Fibroblast of lung (primary cell): ENCODE results near the gene CTR9. TPM values are rescaled to one million over a fixed set of nuclear protein-coding genes. Genes with fewer than 3 reads are reported as not detected.

ENCODE experiments used
- DNase-seq, 2 donors: peaks; one replicate each; pipeline versions ENCODE4 v3.0.0 to v3.0.0-alpha.2; 2010; ENCODE audit warnings: low read depth in 2 of 2
- H2AFZ ChIP-seq: 2 replicates; pipeline ENCODE4 v1.5.1; 2012; ENCODE audit warnings: low read length, control low read depth, inconsistent platforms
- H3K27ac ChIP-seq: 2 replicates; pipeline ENCODE4 v1.5.1; 2011; ENCODE audit warnings: low read length, control low read depth; ENCODE audit not compliant: insufficient read depth
- H3K27me3 ChIP-seq: 2 replicates; pipeline ENCODE4 v1.5.1; 2011; ENCODE audit warnings: mild to moderate bottlenecking, low read length; ENCODE audit not compliant: control insufficient read depth, insufficient read depth
- H3K36me3 ChIP-seq: 2 replicates; pipeline ENCODE4 v1.5.1; 2011; ENCODE audit warnings: low read length; ENCODE audit not compliant: control insufficient read depth, insufficient read depth
- H3K4me1 ChIP-seq: 2 replicates; pipeline ENCODE4 v1.5.1; 2011; ENCODE audit warnings: low read length; ENCODE audit not compliant: control insufficient read depth, insufficient read depth; ENCODE audit errors: extremely low read depth
- H3K4me2 ChIP-seq: 2 replicates; pipeline ENCODE4 v1.5.1; 2011; ENCODE audit warnings: low read length, control low read depth; ENCODE audit not compliant: insufficient read depth; ENCODE audit errors: extremely low read depth
- H3K4me3 ChIP-seq, 4 experiments: fragments of 200-600 bp in 1 of 4; sonication (generic) in 1 of 4; replicated peaks in 1 of 4; 2 replicates each; pipeline ENCODE4 v1.5.1; 2011 to 2016; ENCODE audit warnings: low read length in 4 of 4, low read depth in 3 of 4, mild to moderate bottlenecking in 3 of 4, control low read depth in 2 of 4, inconsistent platforms in 1 of 4, mixed read lengths in 1 of 4; ENCODE audit not compliant: insufficient read depth in 1 of 4; ENCODE audit errors: control extremely low read depth in 1 of 4
- H3K79me2 ChIP-seq: 2 replicates; pipeline ENCODE4 v1.5.1; 2012; ENCODE audit warnings: mild to moderate bottlenecking, low read length, inconsistent platforms; ENCODE audit not compliant: control insufficient read depth, insufficient read depth
- H3K9ac ChIP-seq: 2 replicates; pipeline ENCODE4 v1.5.1; 2011; ENCODE audit warnings: mild to moderate bottlenecking, low read length, control low read depth; ENCODE audit not compliant: insufficient read depth
- H3K9me3 ChIP-seq: 2 replicates; pipeline ENCODE4 v1.5.1; 2012; ENCODE audit warnings: low read depth, low read length; ENCODE audit not compliant: control insufficient read depth, insufficient read depth
- H4K20me1 ChIP-seq: 2 replicates; pipeline ENCODE4 v1.5.1; 2011; ENCODE audit warnings: low read length; ENCODE audit not compliant: control insufficient read depth, insufficient read depth; ENCODE audit errors: extremely low read depth
- EZH2 ChIP-seq: IDR thresholded peaks from 2 replicates; pipeline ENCODE4 v1.5.1; 2012; ENCODE audit warnings: low read length, control low read depth, mild to moderate bottlenecking; ENCODE audit errors: missing control alignments
- polyA plus RNA-seq, 2 donors: library from polyadenylated mRNA; depleted of rRNA in 1 of 2; stranded (reverse) in 1 of 2; unstranded in 1 of 2; fragments of >200 nt; gene quantifications; 2 replicates each; pipeline ENCODE4 v1.2.1, GENCODE V29; 2011 to 2012; ENCODE audit warnings: missing spikeins in 1 of 2
- total RNA-seq: library from RNA; depleted of rRNA; stranded (reverse); fragments of >200 nt; gene quantifications from 2 replicates; pipeline ENCODE4 v1.2.1, GENCODE V29; 2014
- TF ChIP-seq, protein P1 (sequence below), 2 donors: IDR thresholded peaks in 1 of 2; conservative IDR thresholded peaks in 1 of 2; 1 replicate in 1 of 2; 2 replicates in 1 of 2; pipeline ENCODE4 v1.5.1; 2011 to 2012; ENCODE audit warnings: low read length in 2 of 2, control low read depth in 1 of 2, inconsistent platforms in 1 of 2, low read depth in 1 of 2, mild to moderate bottlenecking in 1 of 2

Gene CTR9
- total and polyA plus RNA-seq, 2 donors (not counting 1 experiment from before 2014, with no cell fraction given), result 22.8 to 41.5 TPM

GRCh38 chr11:10770626-10771254 lies 19.7 kb downstream of the CTR9 start:
- Histone ChIP-seq H4K20me1 (no peaks in the 10 kb centered on the region), H3K27ac (no peak overlapping the region), H3K4me2 (no peak overlapping the region), H2AFZ (no peak overlapping the region), H3K27me3 (no peaks in the 10 kb centered on the region), H3K9me3 (no peaks in the 10 kb centered on the region), H3K4me3 (no peak overlapping the region), H3K9ac (no peak overlapping the region), H3K36me3 (peaks cover 14% of the 10 kb centered on the region), H3K4me1 (no peaks in the 10 kb centered on the region), H3K79me2 (no peaks in the 10 kb centered on the region)
- TF ChIP-seq, protein P1, sequence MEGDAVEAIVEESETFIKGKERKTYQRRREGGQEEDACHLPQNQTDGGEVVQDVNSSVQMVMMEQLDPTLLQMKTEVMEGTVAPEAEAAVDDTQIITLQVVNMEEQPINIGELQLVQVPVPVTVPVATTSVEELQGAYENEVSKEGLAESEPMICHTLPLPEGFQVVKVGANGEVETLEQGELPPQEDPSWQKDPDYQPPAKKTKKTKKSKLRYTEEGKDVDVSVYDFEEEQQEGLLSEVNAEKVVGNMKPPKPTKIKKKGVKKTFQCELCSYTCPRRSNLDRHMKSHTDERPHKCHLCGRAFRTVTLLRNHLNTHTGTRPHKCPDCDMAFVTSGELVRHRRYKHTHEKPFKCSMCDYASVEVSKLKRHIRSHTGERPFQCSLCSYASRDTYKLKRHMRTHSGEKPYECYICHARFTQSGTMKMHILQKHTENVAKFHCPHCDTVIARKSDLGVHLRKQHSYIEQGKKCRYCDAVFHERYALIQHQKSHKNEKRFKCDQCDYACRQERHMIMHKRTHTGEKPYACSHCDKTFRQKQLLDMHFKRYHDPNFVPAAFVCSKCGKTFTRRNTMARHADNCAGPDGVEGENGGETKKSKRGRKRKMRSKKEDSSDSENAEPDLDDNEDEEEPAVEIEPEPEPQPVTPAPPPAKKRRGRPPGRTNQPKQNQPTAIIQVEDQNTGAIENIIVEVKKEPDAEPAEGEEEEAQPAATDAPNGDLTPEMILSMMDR (conservative IDR thresholded peaks at IDR 0.05 in 1 of 2, IDR thresholded peaks at IDR 0.05 in 1 of 2; ENCODE audit: low read depth in 1 of 2, low read length in 2 of 2), result peak; percentile 77 to 88
- TF ChIP-seq EZH2, result no peak
- peak; percentile 39 to 63 for DNase-seq

DNA sequence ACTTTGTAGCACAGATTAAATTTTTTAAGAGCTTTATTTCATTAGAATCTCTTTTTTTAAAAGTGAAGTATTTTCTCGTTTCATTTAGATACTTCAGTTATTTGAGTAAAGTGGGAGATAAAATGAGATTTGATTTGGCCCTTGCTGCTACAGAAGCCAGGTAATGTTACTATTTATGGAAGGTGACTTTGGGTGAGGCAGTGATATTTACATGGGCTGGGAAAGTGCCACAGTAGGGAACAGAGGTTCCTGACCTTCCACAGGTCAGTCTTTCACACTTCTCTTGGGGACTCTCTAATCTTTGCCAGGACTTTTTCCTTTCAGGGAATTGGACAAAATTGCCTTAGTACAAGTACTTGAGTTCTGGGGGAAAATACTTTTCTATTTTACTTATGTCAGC lies 20.4 kb downstream of the CTR9 start:
- Histone ChIP-seq H3K36me3 (peaks cover 16% of the 10 kb centered on the region), H3K27ac (no peak overlapping the region)

DNA sequence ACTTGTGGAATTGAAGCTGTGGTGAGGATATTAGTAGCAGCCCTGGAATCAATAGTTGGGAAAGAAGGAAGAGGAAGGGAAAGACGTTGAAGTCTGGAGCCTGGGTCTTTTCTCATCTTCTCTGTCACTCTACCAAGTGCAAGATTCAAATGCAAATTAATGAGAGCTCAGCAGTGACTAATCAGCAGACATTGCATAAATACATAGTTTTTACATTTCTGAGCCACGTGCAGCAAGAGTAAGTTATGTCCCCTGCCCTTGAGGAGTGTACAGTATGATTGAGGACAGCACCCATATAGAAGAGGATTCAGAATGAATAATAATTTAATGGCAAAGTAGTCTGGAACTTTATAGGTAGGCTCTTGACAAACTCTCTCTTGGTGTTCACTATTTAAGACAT lies 23.8 kb downstream of the CTR9 start:
- no peak overlapping the region for H3K27ac ChIP-seq
- H3K27me3 ChIP-seq, result no peaks in the 10 kb centered on the region
- no peaks in the 10 kb centered on the region for H3K79me2 ChIP-seq
- no peak overlapping the region for H2AFZ ChIP-seq
- TF ChIP-seq EZH2, result no peak
- TF ChIP-seq, protein P1 (conservative IDR thresholded peaks at IDR 0.05 in 1 of 2, IDR thresholded peaks at IDR 0.05 in 1 of 2; ENCODE audit: low read depth in 1 of 2, low read length in 2 of 2), result no peak
- no peaks in the 10 kb centered on the region for H3K9me3 ChIP-seq
- H3K4me3 ChIP-seq, result no peak overlapping the region
- H3K9ac ChIP-seq, result no peak overlapping the region
- no peak overlapping the region for H3K4me2 ChIP-seq
- no peaks in the 10 kb centered on the region for H4K20me1 ChIP-seq
- H3K36me3 ChIP-seq, result peaks cover 18% of the 10 kb centered on the region
- no peak for DNase-seq
- H3K4me1 ChIP-seq, result peaks cover 12% of the 10 kb centered on the region

More for the DNA sequence above, 20.4 kb downstream of the CTR9 start:
- no peaks in the 10 kb centered on the region for H3K27me3 ChIP-seq
- H3K79me2 ChIP-seq, result no peaks in the 10 kb centered on the region
- no peak overlapping the region for H3K9ac ChIP-seq
- no peaks in the 10 kb centered on the region for H3K9me3 ChIP-seq
- no peak overlapping the region for H2AFZ ChIP-seq
- H3K4me3 ChIP-seq, result no peak overlapping the region
- DNase-seq, result no peak
- TF ChIP-seq EZH2, result no peak
- TF ChIP-seq, protein P1 (conservative IDR thresholded peaks at IDR 0.05 in 1 of 2, IDR thresholded peaks at IDR 0.05 in 1 of 2; ENCODE audit: low read depth in 1 of 2, low read length in 2 of 2), result no peak
- no peak overlapping the region for H3K4me2 ChIP-seq
- no peaks in the 10 kb centered on the region for H4K20me1 ChIP-seq
- H3K4me1 ChIP-seq, result no peaks in the 10 kb centered on the region
